B cell (primary cell): ENCODE data around the gene ZNF749. TPM values are rescaled to one million over a fixed set of nuclear protein-coding genes. Genes with fewer than 3 reads are reported as not detected.

Experiments
- ATAC-seq: fragments of 200-7000 bp; cut with Tn5 transposase; one replicate; pipeline ENCODE4 v1.10.0; 2021; ENCODE audit warnings: low read depth, mild to moderate bottlenecking, moderate number of reproducible peaks, moderate library complexity
- CTCF ChIA-PET: fragments of 350-600 bp; sonication (Branson Sonifier 250); formaldehyde crosslinking; loops from one replicate; lab custom pipeline; 2021; ENCODE audit warnings: antibody characterized with exemption, inconsistent platforms; lab: Charles Lee
- POLR2A ChIA-PET: fragments of 350-600 bp; sonication (Branson Sonifier 250); formaldehyde crosslinking; loops from one replicate; lab custom pipeline; 2021; ENCODE audit warnings: antibody characterized with exemption; lab: Charles Lee
- DNase-seq: peaks from one replicate; pipeline ENCODE4 v3.0.0; 2013
- H2AFZ ChIP-seq: 2 replicates; pipeline ENCODE4 v1.6.1; 2012; ENCODE audit warnings: mild to moderate bottlenecking, low read depth, low read length; ENCODE audit not compliant: insufficient read depth, poor library complexity, severe bottlenecking
- H3K27ac ChIP-seq, 2 donors: 1 replicate in 1 of 2; 2 replicates in 1 of 2; pipeline ENCODE4 v1.5.1; 2012 to 2013; ENCODE audit warnings: low read length in 2 of 2, mild to moderate bottlenecking in 2 of 2, moderate library complexity in 1 of 2
- H3K27me3 ChIP-seq, 4 experiments: fragments of 200-600 bp in 1 of 4; sonication (generic) in 1 of 4; replicated peaks in 1 of 4; 1 replicate in 2 of 4; 2 replicates in 2 of 4; pipeline versions ENCODE4 v1.6.1 to v1.7.0; 2013 to 2016; ENCODE audit warnings: low read length in 3 of 4, mild to moderate bottlenecking in 2 of 4, mixed read lengths in 1 of 4, moderate library complexity in 1 of 4; ENCODE audit not compliant: insufficient read depth in 4 of 4, control insufficient read depth in 3 of 4; ENCODE audit errors: control extremely low read depth in 1 of 4
- H3K36me3 ChIP-seq, 2 experiments: replicated peaks in 1 of 2; 1 replicate in 1 of 2; 2 replicates in 1 of 2; pipeline versions ENCODE4 v1.6.1 to v1.7.1; 2013; ENCODE audit warnings: low read length in 1 of 2; ENCODE audit not compliant: insufficient read depth in 2 of 2, control insufficient read depth in 1 of 2; ENCODE audit errors: control extremely low read depth in 1 of 2, extremely low read depth in 1 of 2
- H3K4me1 ChIP-seq, 2 donors: fragments of 200-600 bp in 1 of 2; sonication (generic) in 1 of 2; 1 replicate in 1 of 2; 2 replicates in 1 of 2; pipeline versions ENCODE4 v1.5.1 to v1.6.1; 2013 to 2017; ENCODE audit warnings: low read length in 2 of 2; ENCODE audit not compliant: control insufficient read depth in 2 of 2, insufficient read depth in 2 of 2
- H3K4me2 ChIP-seq: replicated peaks from 2 replicates; pipeline ENCODE3; 2012; ENCODE audit warnings: mild to moderate bottlenecking, low read depth, low read length; ENCODE audit not compliant: poor library complexity, severe bottlenecking
- H3K4me3 ChIP-seq, 5 experiments: fragments of 200-600 bp in 1 of 5; sonication (generic) in 1 of 5; 1 replicate in 3 of 5; 2 replicates in 2 of 5; pipeline versions ENCODE4 v1.5.1 to v1.7.0; 2011 to 2016; ENCODE audit warnings: low read length in 4 of 5, mild to moderate bottlenecking in 4 of 5, low read depth in 2 of 5, control low read depth in 1 of 5, moderate library complexity in 1 of 5; ENCODE audit not compliant: insufficient read depth in 1 of 5; ENCODE audit errors: control extremely low read depth in 1 of 5, extremely low read depth in 1 of 5
- H3K79me2 ChIP-seq: fragments of 200-600 bp; sonication (generic); one replicate; pipeline ENCODE4 v1.6.0; 2016; ENCODE audit warnings: low read length; ENCODE audit not compliant: control insufficient read depth, insufficient read depth
- H3K9ac ChIP-seq: fragments of 200-600 bp; sonication (generic); 2 replicates; pipeline ENCODE4 v1.6.1; 2017; ENCODE audit warnings: mild to moderate bottlenecking, low read length, moderate library complexity
- H3K9me3 ChIP-seq, 3 donors: one replicate each; pipeline versions ENCODE4 v1.6.1 to v1.7.1; 2013; ENCODE audit warnings: low read length in 2 of 3; ENCODE audit not compliant: control insufficient read depth in 2 of 3, insufficient read depth in 1 of 3; ENCODE audit errors: control extremely low read depth in 1 of 3
- H4K20me1 ChIP-seq: 2 replicates; pipeline ENCODE4 v1.6.0; 2012; ENCODE audit warnings: mild to moderate bottlenecking, low read length; ENCODE audit not compliant: insufficient read depth, control insufficient read depth, poor library complexity, severe bottlenecking
- H3K27ac Mint-ChIP-seq: one replicate; pipeline ENCODE4 v1.8.0; 2021; ENCODE audit warnings: mixed read lengths
- H3K27me3 Mint-ChIP-seq: one replicate; pipeline ENCODE4 v1.8.0; 2021; ENCODE audit warnings: mixed read lengths
- H3K4me1 Mint-ChIP-seq: one replicate; pipeline ENCODE4 v1.8.0; 2021; ENCODE audit warnings: mixed read lengths
- H3K4me3 Mint-ChIP-seq: one replicate; pipeline ENCODE4 v1.8.0; 2021; ENCODE audit warnings: mixed read lengths
- H3K9me3 Mint-ChIP-seq: one replicate; pipeline ENCODE4 v1.8.0; 2022; ENCODE audit warnings: mixed read lengths; ENCODE audit not compliant: insufficient read depth
- EZH2 ChIP-seq: IDR thresholded peaks from 2 replicates; pipeline ENCODE4 v1.6.1; 2012; ENCODE audit warnings: borderline replicate concordance, low read depth, mild to moderate bottlenecking, moderate library complexity, low read length; ENCODE audit not compliant: insufficient read depth, poor library complexity, severe bottlenecking
- WGBS: methylation state at CpG from one replicate; pipeline ENCODE4 v1.1.5; 2013; ENCODE audit warnings: missing lambda C conversion rate; ENCODE audit not compliant: insufficient coverage; 5-methylcytosine and 5-hydroxymethylcytosine counted together
- intact Hi-C: fragments of 100-400 bp; cut with micrococcal nuclease; formaldehyde crosslinking; loops from one replicate; pipeline ENCODE4 v1.10.0; 2022
- polyA plus RNA-seq: library from polyadenylated mRNA; depleted of rRNA; stranded (reverse); fragments of >200 nt; gene quantifications from 2 replicates; pipeline ENCODE4 v1.2.3, GENCODE V29; 2012
- total RNA-seq, 2 donors: library from RNA; stranded (reverse); fragments of 120-200 nt in 1 of 2; gene quantifications; 1 replicate in 1 of 2; 2 replicates in 1 of 2; pipeline versions ENCODE4 v1.2.3 to v1.2.4, GENCODE V29; 2013 to 2022
- TF ChIP-seq, protein P1 (sequence below): fragments of 200-600 bp; IDR thresholded peaks from one replicate; pipeline ENCODE4 v1.8.0; 2022; ENCODE audit warnings: antibody characterized with exemption, mild to moderate bottlenecking

Gene ZNF749
- total and polyA plus RNA-seq, 2 donors (not counting 1 experiment from before 2014, with no cell fraction given): 9.3 to 20.1 TPM

DNA sequence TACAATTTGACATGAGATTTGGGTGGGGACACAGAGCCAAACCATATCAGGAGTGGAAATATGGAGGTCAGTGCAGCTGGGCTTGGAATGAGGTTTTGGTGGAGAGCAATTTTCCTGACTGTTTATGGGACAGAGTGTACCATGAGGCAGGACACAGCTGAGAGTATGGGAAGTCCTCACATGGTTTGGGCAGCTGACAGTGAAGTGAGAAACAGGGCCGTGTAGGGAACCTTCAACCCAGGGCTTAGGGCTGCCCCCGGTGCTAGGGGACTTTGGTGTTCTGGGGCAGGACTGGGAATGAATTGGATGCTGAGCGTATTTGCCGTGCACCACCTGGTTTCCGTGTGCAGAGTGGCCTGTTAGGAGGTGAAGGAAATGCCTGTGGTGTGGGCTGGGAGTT, 39.4 kb upstream of the ZNF749 start:
- H3K9me3 Mint-ChIP-seq: no peaks in the 10 kb centered on the region
- no peak for DNase-seq
- peaks cover 2 to 54% of the 10 kb centered on the region in 2 experiments for H3K36me3 ChIP-seq

DNA sequence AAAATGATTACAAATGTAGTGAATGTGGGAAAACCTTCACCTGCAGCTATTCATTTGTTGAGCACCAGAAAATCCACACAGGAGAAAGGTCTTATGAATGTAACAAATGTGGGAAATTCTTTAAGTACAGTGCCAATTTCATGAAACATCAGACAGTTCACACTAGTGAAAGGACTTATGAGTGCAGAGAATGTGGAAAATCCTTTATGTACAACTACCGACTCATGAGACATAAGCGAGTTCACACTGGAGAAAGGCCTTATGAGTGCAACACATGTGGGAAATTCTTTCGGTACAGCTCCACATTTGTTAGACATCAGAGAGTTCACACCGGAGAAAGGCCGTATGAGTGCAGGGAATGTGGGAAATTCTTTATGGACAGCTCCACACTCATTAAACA, 36.3 kb upstream of the ZNF749 start:
- H3K9me3 ChIP-seq: peaks cover 0 to 21% (median 11%) of the 10 kb centered on the region in 3 donors
- Mint-ChIP-seq H3K27me3 (no peaks in the 10 kb centered on the region), H3K27ac (no peak overlapping the region), H3K4me3 (no peak overlapping the region), H3K9me3 (peaks cover 2% of the 10 kb centered on the region), H3K4me1 (no peaks in the 10 kb centered on the region)
- 90% methylated on average over 2 of the region's 5 CpGs for WGBS
- no peaks in the 10 kb centered on the region for H3K27me3 ChIP-seq
- CTCF ChIA-PET: no interaction called here
- DNase-seq (no peak), ATAC-seq (no peak)
- intact Hi-C loops: no loop called here
- H3K36me3 ChIP-seq: peaks cover 2 to 46% of the 10 kb centered on the region in 2 experiments
- peaks cover 8% of the 10 kb centered on the region for H3K79me2 ChIP-seq
- no peaks in the 10 kb centered on the region for H3K4me1 ChIP-seq
- no peak overlapping the region for H3K9ac ChIP-seq
- H2AFZ ChIP-seq: no peak overlapping the region
- H3K4me2 ChIP-seq: no peak overlapping the region
- H4K20me1 ChIP-seq: no peaks in the 10 kb centered on the region
- no peak overlapping the region for H3K4me3 ChIP-seq
- H3K27ac ChIP-seq: no peak overlapping the region
- POLR2A ChIA-PET: no interaction called here
- TF ChIP-seq EZH2: no peak
- TF ChIP-seq, protein P1, sequence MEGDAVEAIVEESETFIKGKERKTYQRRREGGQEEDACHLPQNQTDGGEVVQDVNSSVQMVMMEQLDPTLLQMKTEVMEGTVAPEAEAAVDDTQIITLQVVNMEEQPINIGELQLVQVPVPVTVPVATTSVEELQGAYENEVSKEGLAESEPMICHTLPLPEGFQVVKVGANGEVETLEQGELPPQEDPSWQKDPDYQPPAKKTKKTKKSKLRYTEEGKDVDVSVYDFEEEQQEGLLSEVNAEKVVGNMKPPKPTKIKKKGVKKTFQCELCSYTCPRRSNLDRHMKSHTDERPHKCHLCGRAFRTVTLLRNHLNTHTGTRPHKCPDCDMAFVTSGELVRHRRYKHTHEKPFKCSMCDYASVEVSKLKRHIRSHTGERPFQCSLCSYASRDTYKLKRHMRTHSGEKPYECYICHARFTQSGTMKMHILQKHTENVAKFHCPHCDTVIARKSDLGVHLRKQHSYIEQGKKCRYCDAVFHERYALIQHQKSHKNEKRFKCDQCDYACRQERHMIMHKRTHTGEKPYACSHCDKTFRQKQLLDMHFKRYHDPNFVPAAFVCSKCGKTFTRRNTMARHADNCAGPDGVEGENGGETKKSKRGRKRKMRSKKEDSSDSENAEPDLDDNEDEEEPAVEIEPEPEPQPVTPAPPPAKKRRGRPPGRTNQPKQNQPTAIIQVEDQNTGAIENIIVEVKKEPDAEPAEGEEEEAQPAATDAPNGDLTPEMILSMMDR: no peak

More for the DNA sequence above, 39.4 kb upstream of the ZNF749 start:
- POLR2A ChIA-PET: no interaction called here
- Mint-ChIP-seq H3K27me3 (no peaks in the 10 kb centered on the region), H3K4me1 (peaks cover 12% of the 10 kb centered on the region), H3K4me3 (no peak overlapping the region), H3K27ac (no peak overlapping the region)
- TF ChIP-seq, protein P1: no peak
- Histone ChIP-seq H3K4me2 (no peak overlapping the region), H3K27ac (no peak overlapping the region), H4K20me1 (peaks cover 5% of the 10 kb centered on the region), H2AFZ (no peak overlapping the region), H3K4me1 (peaks cover 4 to 5% of the 10 kb centered on the region in 2 donors), H3K79me2 (peaks cover 34% of the 10 kb centered on the region), H3K9me3 (peaks cover 0 to 16% (median 11%) of the 10 kb centered on the region in 3 donors), H3K27me3 (no peaks in the 10 kb centered on the region), H3K9ac (no peak overlapping the region), H3K4me3 (no peak overlapping the region)
- intact Hi-C loops: no loop called here
- 99% methylated on average over 5 of the region's 5 CpGs for WGBS
- CTCF ChIA-PET: no interaction called here
- no peak for ATAC-seq
